K562 (cell line): ENCODE measurements around the gene MRPS10. TPM values are rescaled to one million over a fixed set of nuclear protein-coding genes. Genes with fewer than 3 reads are reported as not detected.
A peak's percentile ranks its signal among the peaks of the same experiment; 100 is the strongest.

ENCODE experiments used
- ASH1L ChIP-seq: fragments of 450-650 bp; IDR thresholded peaks from 2 replicates; pipeline ENCODE4 v1.6.1; 2018; ENCODE audit warnings: borderline replicate concordance, mild to moderate bottlenecking, low read depth; ENCODE audit not compliant: partially characterized antibody
- ATF1 ChIP-seq, 2 experiments: fragments of 450-650 bp in 1 of 2; IDR thresholded peaks; 2 replicates each; pipeline ENCODE4 v1.6.1; 2016; ENCODE audit warnings: missing compliant biosample characterization in 1 of 2, missing genetic modification characterization in 1 of 2
- ATF7 ChIP-seq: fragments of 450-650 bp; IDR thresholded peaks from 2 replicates; pipeline ENCODE4 v1.7.1; 2014; ENCODE audit warnings: mild to moderate bottlenecking, moderate library complexity
- C11orf30 ChIP-seq: fragments of 450-650 bp; IDR thresholded peaks from 2 replicates; pipeline ENCODE4 v1.6.1; 2016; ENCODE audit warnings: low read depth, mild to moderate bottlenecking
- CEBPG ChIP-seq, 3 experiments: fragments of 200-800 bp in 1 of 3; sonication (Bioruptor generic) in 1 of 3; sonication (generic) in 1 of 3; formaldehyde crosslinking in 1 of 3; IDR thresholded peaks in 2 of 3; conservative IDR thresholded peaks in 1 of 3; 2 replicates each; pipeline versions ENCODE4 v1.6.1 to v1.8.0; 2016 to 2022; ENCODE audit warnings: missing compliant biosample characterization in 2 of 3, missing genetic modification characterization in 2 of 3, mild to moderate bottlenecking in 1 of 3, missing genetic modification reagents in 1 of 3
- CHD1 ChIP-seq: fragments of 200-600 bp; sonication (generic); IDR thresholded peaks from one replicate; pipeline ENCODE4 v1.6.1; 2012; ENCODE audit warnings: mild to moderate bottlenecking, moderate library complexity, low read length, inconsistent platforms
- ETS2 ChIP-seq: IDR thresholded peaks from 2 replicates; pipeline ENCODE4 v1.6.1; 2016; ENCODE audit warnings: borderline replicate concordance, missing genetic modification characterization, mild to moderate bottlenecking, moderate library complexity, missing compliant biosample characterization; ENCODE audit not compliant: poor library complexity, severe bottlenecking
- ETV6 ChIP-seq, 3 experiments: fragments of 150-350 bp in 1 of 3; sonication (generic) in 1 of 3; formaldehyde crosslinking in 1 of 3; IDR thresholded peaks; 2 replicates each; pipeline versions ENCODE4 v1.6.1 to v1.8.0; 2014 to 2022; ENCODE audit warnings: borderline replicate concordance in 2 of 3, low read depth in 2 of 3, antibody characterized with exemption in 1 of 3, low read length in 1 of 3, mild to moderate bottlenecking in 1 of 3, missing genetic modification reagents in 1 of 3
- HDAC1 ChIP-seq, 2 experiments: fragments of 450-650 bp; IDR thresholded peaks; 2 replicates each; pipeline ENCODE4 v1.6.1; 2016 to 2017; ENCODE audit warnings: inconsistent platforms in 1 of 2, mild to moderate bottlenecking in 1 of 2, moderate library complexity in 1 of 2
- HMG20B ChIP-seq: fragments of 250-450 bp; sonication (Bioruptor Pico); IDR thresholded peaks from 2 replicates; pipeline ENCODE4 v1.5.0; 2021; ENCODE audit warnings: mild to moderate bottlenecking
- MECOM ChIP-seq: fragments of 250-450 bp; sonication (Bioruptor Pico); IDR thresholded peaks from 2 replicates; pipeline ENCODE4 v1.8.0; 2022; ENCODE audit warnings: inconsistent platforms
- SIN3B ChIP-seq: fragments of 450-650 bp; IDR thresholded peaks from 2 replicates; pipeline ENCODE4 v1.6.1; 2017; ENCODE audit warnings: low read depth, mild to moderate bottlenecking, moderate library complexity
- SIRT6 ChIP-seq: IDR thresholded peaks from one replicate; pipeline ENCODE4 v1.6.1; 2012; ENCODE audit warnings: low read depth, mild to moderate bottlenecking, control low read depth, inconsistent platforms, low read length, moderate library complexity
- SMC3 ChIP-seq: conservative IDR thresholded peaks from 2 replicates; pipeline ENCODE4 v1.6.1; 2011; ENCODE audit warnings: low read depth, low read length, improper control_type of control experiment; ENCODE audit not compliant: insufficient read depth
- TAF15 ChIP-seq: fragments of 200-400 bp; formaldehyde crosslinking; IDR thresholded peaks from 2 replicates; pipeline ENCODE4 v1.6.1; 2017; ENCODE audit warnings: mild to moderate bottlenecking, low read depth, low read length, moderate library complexity
- VEZF1 ChIP-seq: fragments of 200-800 bp; sonication (Bioruptor generic); IDR thresholded peaks from 2 replicates; pipeline ENCODE4 v1.6.1; 2017; ENCODE audit warnings: missing genetic modification characterization, missing compliant biosample characterization
- ZNF354B ChIP-seq: fragments of 250-450 bp; sonication (Bioruptor Pico); IDR thresholded peaks from 2 replicates; pipeline ENCODE4 v1.4.0; 2020
- ZNF507 ChIP-seq: conservative IDR thresholded peaks from 2 replicates; pipeline ENCODE4 v1.6.1; 2017; ENCODE audit warnings: missing genetic modification characterization, missing compliant biosample characterization
- ZNF785 ChIP-seq: fragments of 250-450 bp; sonication (Bioruptor Pico); IDR thresholded peaks from 2 replicates; pipeline ENCODE4 v1.4.0; 2020; ENCODE audit warnings: mild to moderate bottlenecking
- polyA plus RNA-seq, 8 experiments: library from polyadenylated mRNA; depleted of rRNA in 4 of 8; stranded (reverse) in 5 of 8; unstranded in 3 of 8; fragments of >200 nt; fragmentation: Nextera tagmentation in 2 of 8; fragmentation: Illumina TruSeq in 1 of 8; extraction: Ambion mirVana in 2 of 8; extraction: Trizol in 1 of 8; gene quantifications; 2 replicates each; pipeline versions ENCODE4 v1.2.1 to v1.2.3, GENCODE V29; 2011 to 2014; ENCODE audit warnings: inconsistent platforms in 1 of 8, missing spikeins in 1 of 8
- total RNA-seq, 7 experiments: library from RNA; depleted of rRNA in 6 of 7; stranded (reverse); fragments of >200 nt in 6 of 7; fragmentation: Illumina TruSeq in 2 of 7; extraction: Trizol in 2 of 7; gene quantifications; 2 replicates each; pipeline versions ENCODE4 v1.2.1 to v1.2.3, GENCODE V29; 2011 to 2021; ENCODE audit warnings: low replicate concordance in 1 of 7
- TF ChIP-seq, protein P1 (sequence below): fragments of 450-650 bp; conservative IDR thresholded peaks from 2 replicates; pipeline ENCODE4 v1.6.1; 2016; ENCODE audit warnings: missing genetic modification characterization, low read depth, mild to moderate bottlenecking, missing compliant biosample characterization, moderate library complexity
- TF ChIP-seq, protein P2 (sequence below): fragments of 250-450 bp; sonication (Bioruptor Pico); IDR thresholded peaks from 2 replicates; pipeline ENCODE4 v1.5.0; 2021; ENCODE audit warnings: mild to moderate bottlenecking, moderate library complexity

Gene MRPS10
- total and polyA plus RNA-seq, 9 of the 15 experiments (the other 6 are each of a cell fraction or from before 2014, with no cell fraction given), result 48.6 to 166 (median 93.7) TPM

DNA sequence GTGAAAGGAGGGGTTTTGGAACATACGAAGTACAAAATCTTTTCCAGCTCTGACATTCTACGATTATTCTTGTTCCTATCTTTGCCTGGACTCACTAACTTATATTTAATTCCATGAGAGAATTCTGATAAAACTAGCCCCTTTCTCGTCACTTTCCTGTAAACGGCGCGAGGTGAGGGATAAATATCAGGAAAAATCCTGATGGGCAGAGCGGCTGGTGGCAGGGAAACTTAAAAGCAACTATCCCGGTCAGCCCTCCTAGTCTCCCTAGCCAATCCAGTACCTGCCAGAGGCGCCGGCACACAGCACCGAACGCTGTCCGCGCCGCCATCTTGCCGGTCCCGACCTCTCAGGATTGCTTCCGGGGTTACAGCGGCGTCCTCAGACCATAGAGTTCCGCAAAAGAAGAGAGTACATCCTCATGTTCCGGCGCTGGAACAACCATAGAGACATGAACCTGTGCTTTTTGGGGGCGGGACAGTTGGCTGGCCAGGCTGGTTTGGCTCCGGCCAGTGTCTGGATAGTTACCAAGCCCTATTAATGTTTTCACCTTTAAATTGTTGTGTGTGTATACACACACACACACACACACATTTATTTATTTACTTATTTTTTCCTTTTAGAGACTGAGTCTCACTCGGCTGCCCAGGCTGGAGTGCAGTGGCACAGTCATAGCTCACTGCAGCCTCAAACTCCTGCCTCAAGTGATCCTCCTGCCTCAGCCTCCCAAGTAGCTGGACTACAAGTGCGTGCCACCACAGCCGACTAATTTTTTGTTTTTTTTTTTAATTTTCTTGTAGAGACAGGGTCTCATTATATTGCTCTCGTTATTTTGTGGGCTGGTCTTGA lies at the start of gene MRPS10 (continued):
- TF ChIP-seq CHD1 (no peak), HMG20B (CRISPR knock-in tag) (no peak), ETS2 (no peak), ATF1 (CRISPR knock-in tag; IDR thresholded peaks at IDR 0.05) (no peak), ATF1 (tag; IDR thresholded peaks at IDR 0.05) (peak; percentile 92), SMC3 (no peak), TAF15 (no peak), ZNF354B (CRISPR knock-in tag) (no peak), SIN3B (peak; percentile 91), C11orf30 (peak; percentile 94), VEZF1 (CRISPR knock-in tag) (no peak; the same call in 1 of the 2 replicates), CEBPG (CRISPR knock-in tag; IDR thresholded peaks at IDR 0.05) (no peak), CEBPG (tag; conservative IDR thresholded peaks at IDR 0.05 in 1 of 2, IDR thresholded peaks at IDR 0.05 in 1 of 2) (no peak), ETV6 (IDR thresholded peaks at IDR 0.05; ENCODE audit: borderline replicate concordance in 1 of 2, low read depth in 2 of 2, low read length in 1 of 2) (no peak), ETV6 (CRISPR knock-in tag; IDR thresholded peaks at IDR 0.05; ENCODE audit: borderline replicate concordance) (no peak), ASH1L (peak; percentile 46), ATF7 (peak; percentile 81), ZNF507 (tag) (no peak), HDAC1 (IDR thresholded peaks at IDR 0.05) (peak; percentile 48 to 64; a peak in 3 of 4 replicates), MECOM (CRISPR knock-in tag) (no peak; the same call in 1 of the 2 replicates), ZNF785 (CRISPR knock-in tag) (no peak), SIRT6 (no peak)
- TF ChIP-seq, protein P1, sequence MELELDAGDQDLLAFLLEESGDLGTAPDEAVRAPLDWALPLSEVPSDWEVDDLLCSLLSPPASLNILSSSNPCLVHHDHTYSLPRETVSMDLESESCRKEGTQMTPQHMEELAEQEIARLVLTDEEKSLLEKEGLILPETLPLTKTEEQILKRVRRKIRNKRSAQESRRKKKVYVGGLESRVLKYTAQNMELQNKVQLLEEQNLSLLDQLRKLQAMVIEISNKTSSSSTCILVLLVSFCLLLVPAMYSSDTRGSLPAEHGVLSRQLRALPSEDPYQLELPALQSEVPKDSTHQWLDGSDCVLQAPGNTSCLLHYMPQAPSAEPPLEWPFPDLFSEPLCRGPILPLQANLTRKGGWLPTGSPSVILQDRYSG (tag), result no peak
- TF ChIP-seq, protein P2, sequence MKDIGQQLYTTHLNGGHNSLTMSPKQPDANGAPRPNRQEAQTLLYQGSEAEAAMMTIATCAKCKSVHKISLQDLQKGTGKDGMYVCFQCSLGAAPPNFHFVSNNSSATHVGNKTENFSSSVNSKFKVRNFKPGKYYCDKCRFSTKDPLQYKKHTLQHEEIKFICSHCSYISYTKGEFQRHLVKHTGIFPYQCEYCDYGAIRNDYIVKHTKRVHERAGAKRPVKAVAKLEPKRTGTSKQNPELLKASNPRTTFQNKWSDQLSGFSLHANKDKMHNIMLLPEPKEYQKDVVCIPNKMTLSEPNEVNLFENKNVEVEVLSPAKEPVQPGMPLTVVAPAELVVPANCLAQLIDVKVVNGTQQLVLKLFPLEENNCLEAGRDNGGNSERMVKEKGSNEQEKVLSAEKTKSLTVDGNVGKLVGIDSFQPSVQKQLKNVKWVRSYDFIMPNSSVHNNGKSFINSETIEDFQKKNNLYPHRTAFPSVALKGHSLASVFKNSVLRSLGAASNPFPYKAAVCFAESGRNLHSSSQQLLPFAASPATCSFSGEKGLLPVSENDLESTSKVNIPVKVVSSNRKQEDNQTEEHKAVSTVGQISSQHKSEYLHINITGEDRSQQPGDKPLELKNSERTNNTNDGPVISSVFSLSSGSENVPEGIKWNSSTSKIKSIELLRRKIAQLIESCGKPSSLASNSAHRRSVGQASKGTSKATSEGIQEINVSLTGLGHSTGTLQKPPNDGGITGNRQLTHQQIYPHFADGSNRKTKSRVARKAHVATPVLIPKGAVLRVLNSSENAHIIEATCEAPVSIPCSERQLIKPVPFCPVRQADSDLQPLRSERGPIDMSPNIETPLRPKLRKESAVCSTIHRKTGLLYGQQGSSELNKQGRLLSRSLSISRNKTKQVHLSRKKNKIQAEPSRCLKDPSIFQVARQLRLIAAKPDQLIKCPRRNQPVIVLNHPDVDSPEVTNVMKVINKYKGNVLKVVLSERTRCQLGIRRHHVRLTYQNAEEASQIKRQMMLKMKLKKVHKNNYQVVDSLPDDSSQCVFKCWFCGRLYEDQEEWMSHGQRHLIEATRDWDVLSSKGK (CRISPR knock-in tag), result no peak
